Measurements from ENCODE around the gene FAM107A.
"Not testable (repeated sequence)": the region's sequence is repeated elsewhere in the genome, so short reads cannot be mapped to it uniquely, and the experiment has no call there.

DNA sequence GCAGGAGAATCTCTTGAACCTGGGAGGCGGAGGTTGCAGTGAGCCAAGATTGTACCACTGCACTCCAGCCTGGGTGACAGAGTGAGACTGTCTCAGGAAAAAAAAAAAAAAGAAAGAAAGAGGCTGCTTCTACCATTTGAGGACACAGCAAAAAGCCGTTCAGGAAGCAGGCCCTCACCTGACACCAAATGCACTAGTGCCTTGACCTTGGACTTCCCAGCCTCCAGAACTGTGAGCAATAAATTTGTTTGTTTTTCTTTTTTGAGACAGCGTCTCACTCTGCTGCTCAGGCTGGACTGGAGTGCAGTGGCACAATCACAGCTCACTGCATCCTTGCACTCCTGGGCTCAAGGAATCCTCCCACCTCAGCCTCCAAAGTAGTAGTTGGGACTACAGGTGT, 49.8 kb downstream of the FAM107A start:
- TF ChIP-seq, protein P1, sequence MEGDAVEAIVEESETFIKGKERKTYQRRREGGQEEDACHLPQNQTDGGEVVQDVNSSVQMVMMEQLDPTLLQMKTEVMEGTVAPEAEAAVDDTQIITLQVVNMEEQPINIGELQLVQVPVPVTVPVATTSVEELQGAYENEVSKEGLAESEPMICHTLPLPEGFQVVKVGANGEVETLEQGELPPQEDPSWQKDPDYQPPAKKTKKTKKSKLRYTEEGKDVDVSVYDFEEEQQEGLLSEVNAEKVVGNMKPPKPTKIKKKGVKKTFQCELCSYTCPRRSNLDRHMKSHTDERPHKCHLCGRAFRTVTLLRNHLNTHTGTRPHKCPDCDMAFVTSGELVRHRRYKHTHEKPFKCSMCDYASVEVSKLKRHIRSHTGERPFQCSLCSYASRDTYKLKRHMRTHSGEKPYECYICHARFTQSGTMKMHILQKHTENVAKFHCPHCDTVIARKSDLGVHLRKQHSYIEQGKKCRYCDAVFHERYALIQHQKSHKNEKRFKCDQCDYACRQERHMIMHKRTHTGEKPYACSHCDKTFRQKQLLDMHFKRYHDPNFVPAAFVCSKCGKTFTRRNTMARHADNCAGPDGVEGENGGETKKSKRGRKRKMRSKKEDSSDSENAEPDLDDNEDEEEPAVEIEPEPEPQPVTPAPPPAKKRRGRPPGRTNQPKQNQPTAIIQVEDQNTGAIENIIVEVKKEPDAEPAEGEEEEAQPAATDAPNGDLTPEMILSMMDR (IDR thresholded peaks at IDR 0.05; ENCODE audit: low read length): not testable (repeated sequence)
- TF ChIP-seq EZH2 (IDR thresholded peaks at IDR 0.05; ENCODE audit: borderline replicate concordance, low read length): not testable (repeated sequence)

Data from OCI-LY1 (cell line).